ENCODE measurements around the gene DYNC1H1. TPM values are rescaled to one million over a fixed set of nuclear protein-coding genes. Genes with fewer than 3 reads are reported as not detected.

Gene DYNC1H1
- total RNA-seq, 4 donors from 2014 or later = 440 to 541 (median 495) TPM

DNA sequence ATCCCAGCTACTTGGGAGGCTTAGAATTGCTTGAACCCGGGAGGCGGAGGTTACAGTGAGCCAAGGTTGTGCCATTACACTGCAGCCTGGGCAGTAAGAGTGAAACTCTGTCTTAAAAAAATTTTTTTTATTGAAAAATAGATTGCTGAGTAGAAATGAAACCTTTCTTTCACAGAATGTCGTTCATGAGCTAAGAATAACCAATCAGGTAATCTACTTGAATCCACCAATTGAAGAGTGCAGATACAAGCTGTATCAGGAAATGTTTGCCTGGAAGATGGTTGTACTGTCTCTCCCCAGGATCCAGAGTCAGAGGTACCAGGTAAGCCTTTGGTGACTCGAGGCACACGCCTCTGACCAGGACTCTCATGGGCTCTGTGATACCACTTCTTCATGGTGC lies 27.0 kb downstream of the DYNC1H1 start:
- TF ChIP-seq, protein P1, sequence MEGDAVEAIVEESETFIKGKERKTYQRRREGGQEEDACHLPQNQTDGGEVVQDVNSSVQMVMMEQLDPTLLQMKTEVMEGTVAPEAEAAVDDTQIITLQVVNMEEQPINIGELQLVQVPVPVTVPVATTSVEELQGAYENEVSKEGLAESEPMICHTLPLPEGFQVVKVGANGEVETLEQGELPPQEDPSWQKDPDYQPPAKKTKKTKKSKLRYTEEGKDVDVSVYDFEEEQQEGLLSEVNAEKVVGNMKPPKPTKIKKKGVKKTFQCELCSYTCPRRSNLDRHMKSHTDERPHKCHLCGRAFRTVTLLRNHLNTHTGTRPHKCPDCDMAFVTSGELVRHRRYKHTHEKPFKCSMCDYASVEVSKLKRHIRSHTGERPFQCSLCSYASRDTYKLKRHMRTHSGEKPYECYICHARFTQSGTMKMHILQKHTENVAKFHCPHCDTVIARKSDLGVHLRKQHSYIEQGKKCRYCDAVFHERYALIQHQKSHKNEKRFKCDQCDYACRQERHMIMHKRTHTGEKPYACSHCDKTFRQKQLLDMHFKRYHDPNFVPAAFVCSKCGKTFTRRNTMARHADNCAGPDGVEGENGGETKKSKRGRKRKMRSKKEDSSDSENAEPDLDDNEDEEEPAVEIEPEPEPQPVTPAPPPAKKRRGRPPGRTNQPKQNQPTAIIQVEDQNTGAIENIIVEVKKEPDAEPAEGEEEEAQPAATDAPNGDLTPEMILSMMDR (IDR thresholded peaks at IDR 0.05) = no peak
- ATAC-seq (ENCODE audit: low FRiP score) (no peak), DNase-seq (ENCODE audit: low spot score) (no peak)

- DNase-seq (ENCODE audit: low spot score) (no peak), ATAC-seq (ENCODE audit: low FRiP score) (no peak)
- TF ChIP-seq, protein P1 (IDR thresholded peaks at IDR 0.05) = no peak
Observed at GRCh38 chr14:101992708-101993107, 28.3 kb downstream of the DYNC1H1 start.

GRCh38 chr14:101997429-101998336 lies 33.3 kb downstream of the DYNC1H1 start:
- ATAC-seq (ENCODE audit: low FRiP score) = no peak
- DNase-seq (ENCODE audit: low spot score) = no peak
- TF ChIP-seq, protein P1 (IDR thresholded peaks at IDR 0.05) = no peak

DNA sequence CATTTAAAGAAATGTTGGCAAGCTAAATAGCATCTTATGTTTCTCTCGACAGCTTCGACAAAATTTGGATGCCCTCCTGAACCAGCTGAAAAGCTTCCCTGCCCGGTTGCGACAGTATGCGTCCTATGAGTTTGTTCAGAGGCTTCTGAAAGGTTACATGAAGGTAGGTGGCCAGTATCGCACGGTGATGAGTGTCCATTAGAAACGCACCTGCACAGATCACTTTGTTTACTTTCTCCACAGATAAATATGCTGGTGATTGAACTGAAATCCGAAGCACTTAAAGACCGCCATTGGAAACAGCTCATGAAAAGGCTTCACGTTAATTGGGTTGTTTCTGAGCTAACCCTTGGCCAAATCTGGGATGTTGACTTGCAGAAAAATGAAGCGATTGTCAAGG lies 36.5 kb downstream of the DYNC1H1 start:
- ATAC-seq (ENCODE audit: low FRiP score) = no peak
- no peak for DNase-seq (ENCODE audit: low spot score)
- TF ChIP-seq, protein P1 (IDR thresholded peaks at IDR 0.05) = no peak

- DNase-seq (ENCODE audit: low spot score) = no peak
Observed at GRCh38 chr14:102005336-102005735, 41.0 kb downstream of the DYNC1H1 start.

GRCh38 chr14:102007916-102008418 lies 43.6 kb downstream of the DYNC1H1 start:
- TF ChIP-seq, protein P1 (IDR thresholded peaks at IDR 0.05) = no peak
- no peak for ATAC-seq (ENCODE audit: low FRiP score)
- DNase-seq (ENCODE audit: low spot score) = no peak

More at GRCh38 chr14:102005336-102005735, 41.0 kb downstream of the DYNC1H1 start:
- TF ChIP-seq, protein P1 (IDR thresholded peaks at IDR 0.05) = no peak
- ATAC-seq (ENCODE audit: low FRiP score) = no peak

GRCh38 chr14:102008891-102009290 lies 44.5 kb downstream of the DYNC1H1 start:
- DNase-seq (ENCODE audit: low spot score) (no peak), ATAC-seq (ENCODE audit: low FRiP score) (no peak)
- TF ChIP-seq, protein P1 (IDR thresholded peaks at IDR 0.05) = no peak

All from omental fat pad (tissue), 4 donors.